Measurements from ENCODE around the gene MAGEC2.

The MAGEC2 gene

GRCh38 chrX:142204522-142205433 is at the start of gene MAGEC2:
MAGEC2 (minus strand) TSS chrX:142205290; CDS start chrX:142203987, 1,303 bp downstream.
- Histone ChIP-seq H3K9ac (ENCODE audit: low read depth, low read length) (no peak within 1 kb of the TSS), H3K9me3 (ENCODE audit: control insufficient read depth, insufficient read depth, low read length) (no peaks in the 10 kb centered on the region)

GRCh38 chrX:142251680-142252079 is 46.6 kb upstream of the MAGEC2 start:
- Histone ChIP-seq H3K9me3 (ENCODE audit: control insufficient read depth, insufficient read depth, low read length) (peaks cover 8% of the 10 kb centered on the region; the same call in 1 of the 2 replicates), H3K9ac (ENCODE audit: low read depth, low read length) (no peak overlapping the region), H3K4me1 (ENCODE audit: insufficient read depth, low read length) (no peaks in the 10 kb centered on the region), H3K36me3 (ENCODE audit: insufficient read depth, low read length) (no peaks in the 10 kb centered on the region; the same call in 1 of the 2 replicates)

More at GRCh38 chrX:142204522-142205433, at the start of gene MAGEC2:
- no peaks in the 10 kb centered on the region for H3K36me3 ChIP-seq (ENCODE audit: insufficient read depth, low read length)
- no peaks in the 10 kb centered on the region for H3K4me1 ChIP-seq (ENCODE audit: insufficient read depth, low read length)

GRCh38 chrX:142251202-142251601 is 46.1 kb upstream of the MAGEC2 start:
- no peak overlapping the region for H3K9ac ChIP-seq (ENCODE audit: low read depth, low read length)
- H3K36me3 ChIP-seq (ENCODE audit: insufficient read depth, low read length), result no peaks in the 10 kb centered on the region; the same call in 1 of the 2 replicates
- H3K9me3 ChIP-seq (ENCODE audit: control insufficient read depth, insufficient read depth, low read length), result peaks cover 8% of the 10 kb centered on the region; the same call in 1 of the 2 replicates
- H3K4me1 ChIP-seq (ENCODE audit: insufficient read depth, low read length), result no peaks in the 10 kb centered on the region

- H3K9ac ChIP-seq (ENCODE audit: low read depth, low read length), result no peak overlapping the region
- peaks cover 8% of the 10 kb centered on the region; the same call in 1 of the 2 replicates for H3K9me3 ChIP-seq (ENCODE audit: control insufficient read depth, insufficient read depth, low read length)
- no peaks in the 10 kb centered on the region; the same call in 1 of the 2 replicates for H3K36me3 ChIP-seq (ENCODE audit: insufficient read depth, low read length)
- no peaks in the 10 kb centered on the region for H3K4me1 ChIP-seq (ENCODE audit: insufficient read depth, low read length)
Observed at GRCh38 chrX:142250502-142250901, 45.4 kb upstream of the MAGEC2 start.

- Histone ChIP-seq H3K4me1 (ENCODE audit: insufficient read depth, low read length) (no peaks in the 10 kb centered on the region), H3K9me3 (ENCODE audit: control insufficient read depth, insufficient read depth, low read length) (peaks cover 8% of the 10 kb centered on the region; the same call in 1 of the 2 replicates), H3K9ac (ENCODE audit: low read depth, low read length) (no peak overlapping the region), H3K36me3 (ENCODE audit: insufficient read depth, low read length) (no peaks in the 10 kb centered on the region; the same call in 1 of the 2 replicates)
Observed at GRCh38 chrX:142249721-142250120, 44.6 kb upstream of the MAGEC2 start.

- no peaks in the 10 kb centered on the region for H3K36me3 ChIP-seq (ENCODE audit: insufficient read depth, low read length)
- no peaks in the 10 kb centered on the region for H3K4me1 ChIP-seq (ENCODE audit: insufficient read depth, low read length)
- peaks cover 4% of the 10 kb centered on the region; the same call in 1 of the 2 replicates for H3K9me3 ChIP-seq (ENCODE audit: control insufficient read depth, insufficient read depth, low read length)
- no peak overlapping the region for H3K9ac ChIP-seq (ENCODE audit: low read depth, low read length)
Observed at GRCh38 chrX:142244568-142244967, 39.5 kb upstream of the MAGEC2 start.

GRCh38 chrX:142238536-142238935 is 33.4 kb upstream of the MAGEC2 start:
- Histone ChIP-seq H3K9ac (ENCODE audit: low read depth, low read length) (no peak overlapping the region), H3K36me3 (ENCODE audit: insufficient read depth, low read length) (no peaks in the 10 kb centered on the region), H3K4me1 (ENCODE audit: insufficient read depth, low read length) (no peaks in the 10 kb centered on the region; the same call in 1 of the 2 replicates), H3K9me3 (ENCODE audit: control insufficient read depth, insufficient read depth, low read length) (peaks cover 17% of the 10 kb centered on the region)

- Histone ChIP-seq H3K9ac (ENCODE audit: low read depth, low read length) (no peak overlapping the region), H3K36me3 (ENCODE audit: insufficient read depth, low read length) (no peaks in the 10 kb centered on the region), H3K9me3 (ENCODE audit: control insufficient read depth, insufficient read depth, low read length) (peaks cover 17% of the 10 kb centered on the region), H3K4me1 (ENCODE audit: insufficient read depth, low read length) (peaks cover 5% of the 10 kb centered on the region)
Observed at GRCh38 chrX:142233400-142233799, 28.3 kb upstream of the MAGEC2 start.

GRCh38 chrX:142214081-142214480 is 9.0 kb upstream of the MAGEC2 start:
- Histone ChIP-seq H3K9me3 (ENCODE audit: control insufficient read depth, insufficient read depth, low read length) (no peaks in the 10 kb centered on the region; the same call in none of the 2 replicates), H3K9ac (ENCODE audit: low read depth, low read length) (no peak overlapping the region), H3K4me1 (ENCODE audit: insufficient read depth, low read length) (no peaks in the 10 kb centered on the region), H3K36me3 (ENCODE audit: insufficient read depth, low read length) (no peaks in the 10 kb centered on the region)

GRCh38 chrX:142201113-142201512 is 4.0 kb downstream of the MAGEC2 start:
- Histone ChIP-seq H3K36me3 (ENCODE audit: insufficient read depth, low read length) (no peaks in the 10 kb centered on the region), H3K9me3 (ENCODE audit: control insufficient read depth, insufficient read depth, low read length) (no peaks in the 10 kb centered on the region), H3K4me1 (ENCODE audit: insufficient read depth, low read length) (no peaks in the 10 kb centered on the region), H3K9ac (ENCODE audit: low read depth, low read length) (no peak overlapping the region)

- H3K4me1 ChIP-seq (ENCODE audit: insufficient read depth, low read length), result no peaks in the 10 kb centered on the region
- H3K9ac ChIP-seq (ENCODE audit: low read depth, low read length), result no peak overlapping the region
- H3K9me3 ChIP-seq (ENCODE audit: control insufficient read depth, insufficient read depth, low read length), result no peaks in the 10 kb centered on the region
- H3K36me3 ChIP-seq (ENCODE audit: insufficient read depth, low read length), result no peaks in the 10 kb centered on the region
Observed at GRCh38 chrX:142186103-142186502, 19.0 kb downstream of the MAGEC2 start.

- Histone ChIP-seq H3K36me3 (ENCODE audit: insufficient read depth, low read length) (no peaks in the 10 kb centered on the region), H3K9me3 (ENCODE audit: control insufficient read depth, insufficient read depth, low read length) (no peaks in the 10 kb centered on the region), H3K4me1 (ENCODE audit: insufficient read depth, low read length) (no peaks in the 10 kb centered on the region), H3K9ac (ENCODE audit: low read depth, low read length) (no peak overlapping the region)
Observed at GRCh38 chrX:142184756-142185602, 20.1 kb downstream of the MAGEC2 start.

- H3K4me1 ChIP-seq (ENCODE audit: insufficient read depth, low read length), result peaks cover 3% of the 10 kb centered on the region; the same call in 1 of the 2 replicates
- no peaks in the 10 kb centered on the region for H3K9me3 ChIP-seq (ENCODE audit: control insufficient read depth, insufficient read depth, low read length)
- no peaks in the 10 kb centered on the region for H3K36me3 ChIP-seq (ENCODE audit: insufficient read depth, low read length)
- H3K9ac ChIP-seq (ENCODE audit: low read depth, low read length), result peak overlapping the region; percentile 37
Observed at GRCh38 chrX:142156567-142156966, 48.5 kb downstream of the MAGEC2 start.

Data from ES-I3 (cell line).